IPS-18c (cell line): Measurements from ENCODE around the gene IL17RA.
"Not testable (repeated sequence)": the region's sequence is repeated elsewhere in the genome, so short reads cannot be mapped to it uniquely, and the experiment has no call there.

Experiments used
- H3K4me3 ChIP-seq: 2 replicates; pipeline ENCODE4 v1.7.0; 2013; ENCODE audit warnings: low read depth, mild to moderate bottlenecking, low read length, moderate library complexity; ENCODE audit not compliant: insufficient read depth
- H3K9me3 ChIP-seq: one replicate; pipeline ENCODE4 v1.6.1; 2013; ENCODE audit warnings: mild to moderate bottlenecking, low read length, moderate library complexity; ENCODE audit not compliant: control insufficient read depth, insufficient read depth

IL17RA gene, protein sequence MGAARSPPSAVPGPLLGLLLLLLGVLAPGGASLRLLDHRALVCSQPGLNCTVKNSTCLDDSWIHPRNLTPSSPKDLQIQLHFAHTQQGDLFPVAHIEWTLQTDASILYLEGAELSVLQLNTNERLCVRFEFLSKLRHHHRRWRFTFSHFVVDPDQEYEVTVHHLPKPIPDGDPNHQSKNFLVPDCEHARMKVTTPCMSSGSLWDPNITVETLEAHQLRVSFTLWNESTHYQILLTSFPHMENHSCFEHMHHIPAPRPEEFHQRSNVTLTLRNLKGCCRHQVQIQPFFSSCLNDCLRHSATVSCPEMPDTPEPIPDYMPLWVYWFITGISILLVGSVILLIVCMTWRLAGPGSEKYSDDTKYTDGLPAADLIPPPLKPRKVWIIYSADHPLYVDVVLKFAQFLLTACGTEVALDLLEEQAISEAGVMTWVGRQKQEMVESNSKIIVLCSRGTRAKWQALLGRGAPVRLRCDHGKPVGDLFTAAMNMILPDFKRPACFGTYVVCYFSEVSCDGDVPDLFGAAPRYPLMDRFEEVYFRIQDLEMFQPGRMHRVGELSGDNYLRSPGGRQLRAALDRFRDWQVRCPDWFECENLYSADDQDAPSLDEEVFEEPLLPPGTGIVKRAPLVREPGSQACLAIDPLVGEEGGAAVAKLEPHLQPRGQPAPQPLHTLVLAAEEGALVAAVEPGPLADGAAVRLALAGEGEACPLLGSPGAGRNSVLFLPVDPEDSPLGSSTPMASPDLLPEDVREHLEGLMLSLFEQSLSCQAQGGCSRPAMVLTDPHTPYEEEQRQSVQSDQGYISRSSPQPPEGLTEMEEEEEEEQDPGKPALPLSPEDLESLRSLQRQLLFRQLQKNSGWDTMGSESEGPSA

DNA sequence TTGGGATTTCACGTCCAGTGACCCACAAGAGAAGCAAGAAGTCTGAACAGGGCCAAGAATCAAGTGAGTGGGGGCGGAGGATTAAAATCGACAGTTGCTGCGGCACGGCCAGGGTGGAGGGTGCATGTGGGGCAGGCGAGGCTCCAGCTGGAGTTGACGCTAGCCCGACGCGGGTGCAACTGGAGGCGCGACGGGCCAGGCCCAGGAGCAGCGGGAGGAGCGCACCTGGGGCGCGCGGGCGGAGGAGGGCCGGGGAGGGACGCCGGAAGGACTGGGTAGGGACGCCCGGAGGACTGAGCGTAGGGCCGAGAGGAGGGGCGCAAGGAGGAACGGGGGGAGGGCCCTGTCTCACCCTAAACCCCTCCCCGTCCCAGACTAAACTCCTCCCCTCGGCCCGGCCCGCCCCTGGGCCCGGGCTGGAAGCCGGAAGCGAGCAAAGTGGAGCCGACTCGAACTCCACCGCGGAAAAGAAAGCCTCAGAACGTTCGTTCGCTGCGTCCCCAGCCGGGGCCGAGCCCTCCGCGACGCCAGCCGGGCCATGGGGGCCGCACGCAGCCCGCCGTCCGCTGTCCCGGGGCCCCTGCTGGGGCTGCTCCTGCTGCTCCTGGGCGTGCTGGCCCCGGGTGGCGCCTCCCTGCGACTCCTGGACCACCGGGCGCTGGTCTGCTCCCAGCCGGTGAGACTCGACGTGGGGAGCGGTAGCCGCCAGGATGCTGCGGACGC is at the start of gene IL17RA:
TSS of gene IL17RA (plus strand) at position 447 of the 723 bp plus-strand sequence. CDS start at position 539, 92 bp downstream.
- H3K9me3 ChIP-seq, result no peaks in the 10 kb centered on the region
- H3K4me3 ChIP-seq, result peak within 1 kb of the TSS; percentile 95

DNA sequence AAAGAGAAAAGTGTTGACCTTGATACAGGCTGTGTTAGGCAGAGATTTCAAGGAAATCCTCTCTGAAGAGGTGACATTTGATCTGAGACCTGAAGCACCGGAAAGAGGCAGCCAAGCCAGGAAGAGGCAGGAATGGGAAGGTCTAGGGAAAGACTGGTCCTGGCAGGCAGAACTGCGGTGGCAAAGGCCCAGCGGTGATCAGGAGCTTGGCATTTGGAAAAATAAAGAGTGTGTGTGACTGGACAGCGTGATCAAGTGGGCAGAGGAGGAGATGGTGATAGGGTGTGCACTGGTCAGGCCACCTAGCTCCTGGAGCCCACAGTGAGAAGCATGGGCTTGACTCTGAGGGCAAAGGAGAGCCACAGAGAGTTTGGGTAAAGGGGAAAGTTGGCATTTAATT is 49.6 kb upstream of the IL17RA start:
- Histone ChIP-seq H3K4me3 (no peak overlapping the region), H3K9me3 (no peaks in the 10 kb centered on the region)

DNA sequence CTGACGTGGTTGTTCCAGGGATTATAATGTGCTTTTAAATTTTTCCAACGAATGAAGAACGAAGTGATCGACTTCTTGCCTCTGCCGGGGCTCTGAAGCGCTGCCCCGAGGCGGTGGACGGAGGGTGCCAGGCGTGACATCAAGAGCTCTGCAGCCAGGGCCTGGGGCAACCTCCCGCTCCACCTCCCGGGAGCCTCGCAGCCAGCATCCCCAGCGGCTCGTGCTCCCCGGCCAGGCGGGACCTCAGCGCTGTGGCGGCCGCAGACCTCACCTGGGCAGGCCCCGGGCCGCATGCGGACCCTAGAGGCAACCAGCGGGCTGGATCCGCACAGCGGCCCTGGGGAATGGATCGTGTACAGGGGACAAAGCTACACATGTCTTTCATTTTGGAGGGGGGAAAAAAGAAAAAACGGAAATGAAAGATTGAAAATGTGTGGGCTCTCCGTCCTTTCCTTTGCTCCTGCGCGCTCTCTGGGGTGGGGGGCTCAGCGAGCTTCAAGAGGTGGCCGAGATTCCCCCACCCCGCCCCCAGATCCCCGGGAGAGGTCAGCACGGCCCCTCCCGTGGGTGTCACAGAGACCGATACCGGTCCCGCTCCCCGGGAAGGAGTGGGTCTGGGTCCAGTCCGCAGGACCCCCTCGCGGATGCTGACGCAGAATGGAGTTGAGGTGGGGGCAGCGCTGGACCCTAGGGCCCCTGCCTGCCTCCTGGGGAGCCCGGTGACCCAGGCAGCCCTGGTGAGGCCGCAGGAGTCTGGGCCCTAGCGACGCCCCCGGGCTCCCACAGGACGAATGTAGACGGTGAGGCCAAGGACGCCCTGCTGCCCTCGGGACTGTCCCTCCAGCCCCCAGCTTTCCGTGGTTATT is 48.6 kb upstream of the IL17RA start:
- H3K4me3 ChIP-seq, H3K9me3 ChIP-seq: not testable (repeated sequence)

DNA sequence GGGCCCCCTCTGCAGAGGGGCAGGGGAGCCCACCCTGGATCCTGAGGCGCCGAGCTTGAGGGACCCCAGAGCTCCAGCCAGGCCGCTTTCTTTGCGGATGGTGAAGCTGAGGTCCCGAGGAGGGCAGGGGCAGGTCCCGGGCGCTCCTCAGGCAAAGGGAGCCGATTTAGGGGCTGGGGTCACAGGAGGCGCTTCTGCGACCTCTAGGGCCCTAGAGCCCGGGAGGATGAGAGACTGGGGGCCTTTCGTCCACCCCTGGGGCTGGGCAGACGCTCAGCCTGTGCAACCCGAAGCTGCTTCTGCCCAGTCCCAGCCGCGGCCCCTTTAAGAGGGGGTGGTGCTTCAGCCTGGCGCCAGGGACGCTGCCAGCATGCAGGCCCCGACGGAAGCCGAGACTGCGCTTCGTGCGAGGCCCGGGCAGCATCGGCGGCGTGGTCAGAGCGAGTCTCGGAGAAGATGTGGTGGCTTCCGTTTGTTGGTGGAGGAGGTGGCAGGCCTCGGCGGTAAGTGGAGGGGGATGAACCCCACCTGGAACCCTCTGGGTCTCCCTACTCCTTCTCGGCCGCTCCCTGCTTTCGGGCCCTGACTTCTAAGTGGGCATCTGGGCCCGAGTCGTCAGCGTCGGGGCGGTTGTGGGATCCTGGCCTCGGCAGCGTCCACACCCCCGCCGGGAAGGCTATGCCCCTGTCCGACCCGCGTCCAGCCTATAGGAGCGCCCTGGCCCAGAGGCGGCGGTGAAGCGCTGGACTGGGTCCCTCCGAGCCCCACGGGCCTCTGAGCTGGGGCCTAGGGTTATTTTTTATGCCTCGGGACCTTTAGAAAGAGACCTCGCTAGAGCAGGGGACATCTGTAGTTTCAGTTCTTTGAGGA is 47.7 kb upstream of the IL17RA start:
- H3K4me3 ChIP-seq, H3K9me3 ChIP-seq: not testable (repeated sequence)

DNA sequence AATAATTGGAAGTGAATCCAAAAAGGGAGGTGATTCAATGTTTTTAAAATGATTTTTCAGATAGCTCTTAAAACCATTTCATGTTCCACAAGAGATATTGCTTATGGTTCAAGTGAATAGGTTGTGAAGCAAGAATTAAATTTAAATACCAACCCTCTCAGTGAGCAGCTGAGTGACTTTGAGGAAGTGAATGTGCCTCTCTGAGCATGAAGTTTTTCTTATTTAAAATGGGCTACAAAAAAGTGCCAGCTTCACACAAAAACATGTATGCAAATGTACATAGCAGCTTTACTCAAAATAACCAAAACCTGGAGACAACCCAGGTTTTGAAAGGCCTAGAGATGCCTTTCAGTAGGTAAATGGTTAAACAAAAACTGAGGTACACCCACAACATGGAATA is 41.3 kb upstream of the IL17RA start:
- no peak overlapping the region for H3K4me3 ChIP-seq

DNA sequence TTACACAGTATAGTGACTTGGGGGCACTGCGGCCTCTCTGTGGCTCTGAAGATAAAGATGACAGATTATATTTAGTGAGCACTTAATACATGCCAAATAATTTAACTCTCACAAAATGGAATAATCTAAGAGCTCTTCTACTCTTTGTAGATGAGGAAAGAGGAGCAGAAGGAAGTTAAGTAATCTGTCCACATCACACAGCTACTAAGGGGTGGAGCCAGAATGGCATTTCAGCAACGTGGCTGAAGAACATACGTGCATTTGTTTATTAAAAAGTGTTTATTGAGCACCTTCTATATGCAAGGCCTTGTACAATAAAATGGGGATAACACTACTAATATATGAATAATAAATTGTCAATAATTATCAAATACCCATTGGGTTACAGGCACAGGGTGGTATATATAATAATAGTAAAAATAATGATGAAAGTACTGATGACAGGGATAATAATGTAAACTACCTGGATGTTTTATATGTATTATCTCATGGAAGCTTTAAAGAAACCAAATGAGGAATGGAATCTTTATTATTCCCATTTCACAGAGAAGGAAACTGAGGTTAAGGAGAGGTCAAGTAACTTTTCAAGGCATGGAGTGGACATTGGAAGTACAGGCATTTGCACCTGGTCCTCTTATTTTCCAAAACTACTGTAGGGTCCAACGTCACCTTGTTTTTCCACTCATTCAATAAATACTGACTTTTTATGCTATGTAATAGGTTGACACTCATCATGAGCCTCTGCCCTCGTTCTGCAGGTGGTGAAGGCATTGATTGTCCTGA is 38.0 kb upstream of the IL17RA start:
- Histone ChIP-seq H3K4me3 (no peak overlapping the region), H3K9me3 (no peaks in the 10 kb centered on the region)

More for the DNA sequence above, 41.3 kb upstream of the IL17RA start:
- H3K9me3 ChIP-seq, result no peaks in the 10 kb centered on the region

DNA sequence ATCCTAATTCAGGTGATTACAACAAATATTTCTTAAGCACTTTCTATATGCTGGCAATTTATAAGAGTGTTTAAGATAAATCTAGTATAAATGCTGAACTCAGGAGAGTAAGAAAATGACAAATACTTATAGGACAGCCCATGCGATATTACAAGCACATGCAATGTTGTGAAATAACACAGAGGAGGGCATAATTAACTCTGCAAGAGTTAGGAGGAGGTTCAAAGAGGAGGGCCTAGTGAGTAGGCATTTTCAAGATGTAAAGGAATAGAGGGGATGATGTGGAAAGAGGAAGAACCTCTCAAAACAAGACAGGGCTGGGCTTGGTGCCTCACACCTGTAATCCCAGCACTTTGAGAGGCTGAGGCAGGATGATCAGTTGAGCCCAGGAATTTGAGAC is 37.1 kb upstream of the IL17RA start:
- no peak overlapping the region for H3K4me3 ChIP-seq
- no peaks in the 10 kb centered on the region for H3K9me3 ChIP-seq

DNA sequence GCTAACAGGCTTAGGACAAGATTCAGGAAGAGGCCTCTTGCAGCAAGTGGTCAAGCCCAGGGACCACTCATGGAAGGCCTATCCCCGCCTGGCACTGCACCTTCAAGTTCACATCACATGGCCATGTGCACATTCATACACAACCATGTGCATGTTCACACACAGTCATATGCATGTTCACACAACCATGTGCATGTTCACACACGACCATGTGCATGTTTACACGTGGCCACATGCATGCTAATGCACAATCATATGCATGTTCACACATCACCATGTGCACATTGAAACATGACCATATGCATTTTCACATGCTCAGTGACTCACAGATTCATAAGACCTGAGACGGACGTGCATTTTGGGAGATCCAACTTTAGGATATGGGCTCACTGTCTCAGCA is 28.7 kb upstream of the IL17RA start:
- peaks cover 2% of the 10 kb centered on the region for H3K9me3 ChIP-seq
- no peak overlapping the region for H3K4me3 ChIP-seq

DNA sequence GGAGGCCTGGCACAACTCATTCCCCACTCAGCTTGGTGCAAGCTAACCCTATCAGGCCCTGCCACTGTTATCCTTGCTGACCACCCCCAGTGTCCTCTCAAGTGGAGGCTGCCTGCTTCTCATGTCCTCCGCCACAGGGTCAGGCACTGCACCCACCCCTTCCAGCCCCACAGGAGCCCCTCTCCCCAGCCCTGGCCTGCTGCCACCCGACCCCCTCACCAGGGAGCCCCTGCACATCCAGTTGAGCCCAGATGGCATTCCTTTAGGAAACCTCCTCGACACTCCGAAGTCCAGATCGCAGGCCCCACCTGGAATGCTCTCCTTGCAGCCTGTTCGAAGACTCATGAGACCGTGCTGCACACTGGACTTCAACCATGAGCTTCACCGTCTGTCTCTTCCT is 28.0 kb upstream of the IL17RA start:
- Histone ChIP-seq H3K4me3 (no peak overlapping the region), H3K9me3 (peaks cover 2% of the 10 kb centered on the region)

DNA sequence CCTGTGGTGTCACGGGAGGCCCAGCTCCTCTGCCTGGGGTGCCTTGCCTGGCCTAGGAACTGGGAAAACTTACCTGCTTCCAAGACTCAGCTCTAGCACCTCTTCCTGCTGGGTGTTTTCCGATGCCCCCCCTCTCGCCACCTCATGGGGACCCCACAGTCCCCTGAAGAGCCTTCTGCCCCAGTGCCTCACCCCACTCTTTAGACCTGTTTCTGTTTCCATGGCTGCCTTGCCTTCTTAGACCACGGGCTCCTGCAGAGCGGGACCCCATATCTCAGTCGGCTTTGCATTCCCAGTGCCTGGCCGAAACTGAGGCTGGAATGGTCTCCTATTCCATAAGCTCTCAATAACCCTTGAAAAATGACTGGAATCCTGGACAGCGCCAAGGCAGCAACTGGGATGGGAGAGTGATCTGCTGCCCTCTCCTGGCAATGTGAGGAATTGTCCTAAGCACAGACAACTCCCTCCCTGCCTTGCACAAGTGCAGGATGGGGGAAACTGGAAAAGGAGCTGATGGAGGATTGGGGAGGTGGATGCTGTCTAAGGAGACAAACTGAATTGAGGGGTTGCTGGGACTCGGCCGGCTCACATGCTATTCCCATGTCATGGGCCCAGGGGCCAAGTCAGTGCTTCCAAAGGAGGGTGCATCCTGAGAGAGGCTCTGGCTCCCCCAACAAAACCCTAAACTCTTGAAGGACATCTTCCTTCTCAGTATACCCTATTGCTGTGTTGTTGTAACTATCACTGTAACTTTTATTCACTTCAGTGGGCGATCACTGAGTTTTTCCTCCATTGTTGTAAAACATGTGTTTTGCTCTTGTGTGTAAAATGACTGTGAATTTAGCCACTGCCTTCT is 26.6 kb upstream of the IL17RA start:
- no peak overlapping the region for H3K4me3 ChIP-seq
- H3K9me3 ChIP-seq, result peaks cover 2% of the 10 kb centered on the region

DNA sequence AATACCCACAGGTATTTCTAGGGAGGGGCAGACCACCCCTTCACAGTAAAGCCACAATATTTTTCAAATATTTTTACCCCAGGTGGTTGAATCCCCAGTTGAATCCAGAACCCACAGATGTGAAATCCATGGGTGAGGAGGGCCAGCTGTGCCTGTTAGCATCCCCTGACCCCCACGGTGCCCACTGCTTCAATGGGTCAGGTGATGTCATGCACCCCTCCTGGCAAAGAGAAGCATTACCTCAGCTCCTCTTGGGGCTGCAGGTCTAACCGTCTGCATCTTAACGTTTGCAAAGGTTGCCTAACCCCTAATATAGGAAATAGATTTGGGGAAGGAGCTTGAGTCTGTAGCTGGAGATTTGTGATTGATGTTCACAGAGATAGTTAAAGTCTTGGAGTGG is 24.7 kb upstream of the IL17RA start:
- H3K4me3 ChIP-seq, result no peak overlapping the region

DNA sequence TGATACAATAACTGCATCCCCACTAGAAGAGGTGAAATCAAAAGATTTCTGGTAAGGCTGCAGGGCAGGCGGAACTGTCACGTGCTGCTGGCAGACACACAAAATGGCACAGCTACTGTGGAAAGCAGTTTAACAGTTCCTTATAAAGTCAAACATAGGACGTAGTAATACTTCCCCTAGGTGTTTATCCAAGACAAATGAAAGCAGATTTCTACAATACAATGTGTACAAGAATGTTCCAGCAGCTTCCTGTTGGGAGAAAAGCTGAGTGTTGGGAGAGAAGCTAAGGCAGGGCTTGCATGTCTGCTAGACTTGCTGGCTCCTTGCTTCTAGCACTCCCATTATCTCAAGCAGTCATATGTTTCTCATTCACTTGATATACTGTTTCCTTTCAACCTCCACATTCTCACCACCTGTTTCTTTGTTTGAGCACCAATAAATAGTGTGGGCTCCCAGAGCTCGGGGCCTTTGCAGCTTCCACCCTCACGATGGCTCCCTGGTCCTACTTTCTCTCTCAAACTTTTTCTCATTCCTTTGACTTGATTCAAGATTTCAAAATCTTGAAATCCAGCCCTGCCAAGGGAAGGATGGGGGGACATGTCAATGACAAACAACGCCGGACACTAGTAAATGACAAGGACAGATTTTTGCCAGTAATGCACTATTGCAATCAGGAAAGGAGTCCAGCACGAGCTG is 21.2 kb upstream of the IL17RA start:
- no peak overlapping the region for H3K4me3 ChIP-seq
- H3K9me3 ChIP-seq, result no peaks in the 10 kb centered on the region

More for the DNA sequence above, 24.7 kb upstream of the IL17RA start:
- peaks cover 2% of the 10 kb centered on the region for H3K9me3 ChIP-seq

DNA sequence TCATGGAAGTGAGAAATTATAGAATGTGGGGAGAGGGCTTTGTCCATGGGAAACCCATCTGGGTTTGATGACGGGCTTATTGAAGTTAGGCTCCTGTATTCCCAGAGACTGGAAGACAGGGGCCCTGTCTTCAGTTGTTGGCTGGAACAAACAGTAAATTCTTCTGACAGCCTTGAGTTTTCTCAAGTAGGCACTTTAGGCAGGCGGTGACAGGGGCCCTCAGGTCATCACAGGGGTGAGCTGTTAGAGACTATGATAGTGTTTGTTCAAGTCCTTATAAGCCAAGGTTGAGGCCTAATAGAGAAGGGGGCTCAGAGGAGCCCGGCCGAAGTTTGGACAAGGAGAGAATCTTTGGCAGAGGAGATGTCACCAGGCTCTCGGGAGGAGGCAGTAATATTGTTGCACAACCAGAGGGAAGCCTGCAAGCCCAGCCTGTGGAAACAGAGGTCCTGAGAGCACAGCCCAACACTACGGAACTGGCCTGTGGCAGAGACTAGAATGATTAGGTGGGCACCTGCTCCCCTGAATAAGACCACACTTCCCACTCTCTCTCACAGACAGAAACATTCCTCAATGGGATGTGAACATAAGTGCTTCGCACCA is 20.2 kb upstream of the IL17RA start:
- no peaks in the 10 kb centered on the region for H3K9me3 ChIP-seq

DNA sequence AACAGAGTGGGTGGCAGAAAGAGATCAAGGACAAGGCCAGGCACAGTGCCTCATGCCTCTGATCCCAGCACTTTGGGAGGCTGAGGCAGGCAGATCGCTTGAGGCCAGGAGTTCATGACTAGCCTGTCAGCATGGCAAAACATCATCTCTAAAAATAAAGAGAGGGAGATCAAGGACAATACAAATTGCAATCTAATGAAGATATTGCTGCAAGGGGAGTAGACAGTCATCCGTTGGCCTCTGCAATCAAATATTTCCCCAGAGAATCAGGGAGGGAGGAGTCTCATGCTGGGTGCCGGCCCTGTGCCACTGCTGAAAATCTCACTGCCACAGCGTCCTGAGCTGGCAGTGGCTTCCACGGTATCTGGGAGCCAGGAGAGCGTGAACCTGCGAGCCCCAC is 19.4 kb upstream of the IL17RA start:
- no peaks in the 10 kb centered on the region for H3K9me3 ChIP-seq
- no peak overlapping the region for H3K4me3 ChIP-seq

More for the DNA sequence above, 20.2 kb upstream of the IL17RA start:
- H3K4me3 ChIP-seq, result no peak overlapping the region
